HG03520 (cell line): ENCODE data around the gene COG5.
"Not testable (repeated sequence)": the region's sequence is repeated elsewhere in the genome, so short reads cannot be mapped to it uniquely, and the experiment has no call there.

Experiments
- ATAC-seq: cut with Tn5 transposase; IDR thresholded peaks from one replicate; pipeline ENCODE4 v1.9.1; 2021; ENCODE audit warnings: mild to moderate bottlenecking, moderate library complexity; ENCODE audit not compliant: unreplicated experiment

The COG5 gene

DNA sequence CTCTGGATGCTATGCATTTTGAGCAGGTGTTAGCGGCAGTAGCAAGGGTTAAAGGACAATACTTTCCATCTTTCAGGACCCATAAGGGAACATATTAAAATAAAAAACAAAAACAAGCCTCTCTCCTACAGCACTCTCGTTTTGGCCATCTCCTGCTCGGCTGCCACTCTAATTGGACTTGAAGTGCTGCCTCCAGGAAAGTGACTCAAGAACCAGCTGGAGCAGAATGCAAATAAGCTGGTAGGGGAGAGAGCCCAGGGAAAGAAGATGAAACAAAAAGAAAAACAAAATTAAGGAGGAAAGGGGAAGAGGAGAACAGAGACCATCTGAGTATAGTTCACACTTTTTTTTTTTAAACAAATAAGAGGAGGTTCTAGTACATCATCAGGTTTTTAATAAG is 329.3 kb downstream of the COG5 start:
- ATAC-seq: no peak

DNA sequence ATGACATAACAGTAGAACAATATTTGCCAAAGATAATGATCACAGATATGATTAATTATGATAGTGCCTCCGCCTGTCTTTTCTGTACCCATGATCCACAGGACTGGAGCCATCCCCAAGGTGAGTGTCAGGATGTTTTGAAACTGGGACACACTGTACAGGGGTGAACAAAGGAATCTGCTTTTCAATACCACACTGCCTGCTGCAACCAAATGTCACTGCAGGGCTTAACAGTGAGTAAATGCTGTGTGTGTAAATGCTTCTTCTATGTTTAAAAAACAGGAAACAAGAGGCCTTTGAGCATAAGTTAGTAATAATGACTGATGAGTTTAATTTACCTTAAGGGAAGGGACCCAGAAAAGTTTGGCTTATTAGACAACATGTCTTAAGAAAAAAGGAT is 329.7 kb downstream of the COG5 start:
- no peak for ATAC-seq

DNA sequence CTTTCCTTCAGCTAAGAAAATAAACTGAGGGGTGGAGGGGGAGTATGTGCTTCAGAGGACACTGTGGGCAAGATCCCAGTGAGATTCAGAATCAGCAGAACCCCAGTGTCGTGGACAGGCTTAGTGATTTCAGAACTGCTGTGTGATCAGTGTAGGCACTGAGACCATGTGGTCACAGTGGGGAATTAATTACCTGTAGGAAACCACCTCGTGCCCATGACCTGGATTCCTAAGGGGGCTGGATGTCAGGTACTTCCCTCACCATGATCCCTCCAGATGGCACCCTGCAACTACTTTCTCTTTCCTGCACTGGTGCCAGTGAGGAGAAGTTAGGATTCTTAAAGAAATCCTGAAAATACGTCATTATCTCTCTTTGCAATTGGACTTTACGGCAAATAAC is 330.5 kb downstream of the COG5 start:
- ATAC-seq: no peak

DNA sequence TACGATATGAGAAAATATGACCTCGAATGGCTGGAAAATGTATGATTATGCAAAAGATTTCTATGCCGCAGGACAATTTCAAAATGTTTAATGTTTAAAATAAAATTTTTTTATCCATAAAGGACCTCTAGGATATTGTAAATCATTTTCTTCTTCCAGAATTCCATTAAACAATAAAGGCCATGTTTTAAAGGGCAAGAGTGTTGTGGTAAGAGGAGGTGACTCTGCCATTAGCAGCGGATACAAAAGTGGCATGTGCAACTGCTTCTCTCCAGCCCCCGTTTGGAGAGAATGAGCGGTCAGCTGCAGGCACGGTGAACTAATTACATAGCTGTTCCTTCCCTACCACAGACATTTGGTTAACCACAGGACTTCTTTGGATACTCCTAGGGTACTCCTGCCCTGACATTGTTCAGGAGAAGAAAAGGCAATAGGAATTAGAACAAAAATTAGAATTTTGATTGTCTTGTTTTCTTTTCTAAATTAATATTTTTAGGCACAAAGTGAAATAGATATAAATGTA is 331.1 kb downstream of the COG5 start:
- no peak for ATAC-seq

DNA sequence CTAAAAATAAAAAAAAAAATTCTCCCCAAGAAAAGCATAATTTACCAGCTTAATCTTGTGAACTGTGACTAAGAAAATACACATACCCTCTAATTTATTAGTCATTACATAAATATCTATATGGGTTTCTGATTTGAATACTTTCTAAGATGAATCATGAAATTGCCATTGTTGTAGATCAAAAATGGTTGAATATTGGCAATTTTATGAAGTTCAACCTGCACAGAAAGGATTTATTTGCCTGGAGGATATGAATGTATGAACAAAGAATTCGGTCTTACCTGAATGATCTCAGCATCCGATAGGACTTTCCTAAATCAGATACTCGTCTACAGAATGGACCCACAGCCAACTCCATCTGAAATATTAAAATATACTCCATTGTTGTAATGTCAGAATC is 333.4 kb downstream of the COG5 start:
- no peak for ATAC-seq

DNA sequence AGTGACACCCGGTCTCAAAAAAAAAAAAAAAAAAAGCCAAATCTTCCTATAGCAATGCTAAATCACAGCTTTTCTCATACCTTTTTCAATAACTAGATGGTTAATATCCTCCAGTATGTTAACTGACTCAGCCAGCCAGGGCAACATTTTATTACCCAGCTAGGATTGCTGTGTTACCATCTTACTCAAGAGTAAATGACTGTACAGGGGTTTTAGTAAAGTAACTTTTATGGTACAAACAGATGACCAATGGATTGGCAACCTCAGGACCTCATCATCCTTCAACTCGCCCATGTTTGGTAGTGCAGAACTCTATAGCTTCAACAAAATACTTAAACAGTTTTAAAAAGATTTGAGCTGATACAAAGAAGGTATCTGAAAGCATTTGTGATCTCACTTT is 335.4 kb downstream of the COG5 start:
- no peak for ATAC-seq

DNA sequence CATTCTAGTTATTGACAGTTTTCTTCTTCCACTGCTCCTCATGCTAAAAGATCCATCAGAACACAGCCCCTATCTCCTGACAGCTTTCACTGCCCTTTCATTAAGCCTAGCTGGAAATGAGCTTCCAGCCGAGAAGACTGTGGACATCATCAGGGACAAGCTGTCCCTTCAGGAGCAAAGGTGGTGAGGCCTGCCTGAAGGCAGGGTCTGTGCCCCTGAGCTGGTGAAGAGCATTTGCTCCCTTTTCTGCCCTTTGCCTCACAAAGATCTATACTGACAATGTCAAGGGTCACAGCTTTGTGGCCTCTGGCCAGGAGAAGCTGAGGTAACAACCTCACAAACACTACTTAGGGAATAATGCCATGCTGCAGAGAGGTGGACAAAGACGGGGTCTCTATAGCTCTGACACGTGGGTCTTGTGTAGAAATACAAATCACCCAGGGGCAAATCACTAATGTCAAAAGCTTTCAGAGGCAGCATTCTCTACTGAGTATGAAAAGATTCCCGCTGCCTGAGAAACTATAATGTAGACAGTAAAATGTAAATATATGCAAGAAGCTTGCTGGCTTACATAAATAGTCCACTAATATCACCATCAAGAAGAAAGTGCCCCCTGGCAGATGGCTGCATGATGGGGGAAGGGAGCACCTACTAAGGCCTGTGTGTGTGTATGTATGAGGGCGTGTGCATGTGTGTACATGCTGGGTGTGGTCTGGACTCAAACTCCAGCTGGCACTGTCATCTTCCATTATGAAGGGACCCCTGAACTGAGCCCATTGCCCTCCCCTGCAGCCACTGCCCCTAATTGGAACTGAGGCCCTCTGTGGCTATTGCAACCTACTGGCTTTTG is 339.1 kb downstream of the COG5 start:
- ATAC-seq: no peak

DNA sequence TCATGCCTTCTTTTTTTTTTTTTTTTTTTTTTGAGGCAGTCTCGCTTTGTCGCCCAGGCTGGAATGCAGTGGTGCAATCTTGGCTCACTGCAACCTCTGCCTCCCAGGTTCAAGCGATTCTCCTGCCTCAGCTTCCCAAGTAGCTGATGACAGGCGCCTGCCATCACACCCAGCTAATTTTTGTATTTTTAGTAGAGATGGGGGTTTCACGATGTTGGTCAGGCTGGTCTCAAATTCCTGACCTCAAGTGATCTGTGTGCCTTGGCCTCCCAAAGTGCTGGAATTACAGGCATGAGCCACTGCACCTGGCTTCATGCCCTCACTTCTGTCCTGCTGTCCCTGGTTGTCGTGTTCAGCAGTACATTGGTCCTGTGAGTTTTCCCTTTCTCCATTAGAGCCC is 342.9 kb downstream of the COG5 start:
- not testable (repeated sequence) for ATAC-seq

DNA sequence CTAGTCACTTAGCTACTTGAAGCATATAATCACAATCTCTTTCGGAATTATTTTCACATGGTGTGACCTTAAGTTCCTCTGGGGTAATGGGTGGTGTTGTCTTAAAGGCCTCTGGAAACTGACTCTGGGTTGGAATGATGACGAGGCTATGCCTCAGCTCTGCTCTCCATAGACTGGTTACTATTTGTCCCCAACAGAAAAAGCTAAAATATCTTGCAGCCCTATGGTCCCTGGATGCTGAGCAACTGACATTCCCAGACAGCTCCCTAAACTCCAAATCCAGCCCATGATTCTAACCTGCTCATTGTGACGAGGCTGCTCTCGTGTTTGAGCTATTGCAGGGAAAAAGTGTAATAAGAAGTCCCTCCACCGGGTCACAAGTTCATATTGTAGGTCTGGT is 343.4 kb downstream of the COG5 start:
- ATAC-seq: no peak

DNA sequence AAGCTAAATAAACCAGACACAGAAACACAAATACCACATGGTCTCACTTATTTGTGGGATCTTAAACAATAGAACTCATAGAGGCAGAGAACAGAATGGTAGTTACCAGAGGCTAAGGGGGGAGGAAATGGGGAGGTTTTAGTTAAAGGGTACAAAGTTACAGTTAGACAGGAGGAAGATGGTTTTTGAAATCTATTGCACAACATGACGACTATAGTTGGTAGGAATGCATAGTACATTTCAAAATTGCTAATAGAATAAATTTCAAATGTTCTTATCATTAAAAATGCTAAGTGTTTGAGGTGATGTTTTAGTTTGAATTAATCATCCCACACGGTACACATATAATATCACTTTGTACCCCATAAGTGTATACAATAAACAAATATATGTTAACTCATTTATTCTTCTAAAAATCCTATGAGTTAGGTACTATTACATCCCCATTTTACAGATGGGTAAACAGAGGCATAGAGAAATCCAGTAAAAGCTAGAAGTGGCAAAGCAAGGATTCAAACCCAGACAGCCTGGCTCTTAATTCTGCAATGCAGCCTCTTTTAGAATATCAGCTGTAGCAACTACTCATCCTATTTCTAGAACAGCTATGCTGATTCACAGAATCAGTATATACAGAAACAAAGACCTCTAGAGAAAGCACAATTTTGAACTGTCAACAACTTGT is 344.0 kb downstream of the COG5 start:
- no peak for ATAC-seq

DNA sequence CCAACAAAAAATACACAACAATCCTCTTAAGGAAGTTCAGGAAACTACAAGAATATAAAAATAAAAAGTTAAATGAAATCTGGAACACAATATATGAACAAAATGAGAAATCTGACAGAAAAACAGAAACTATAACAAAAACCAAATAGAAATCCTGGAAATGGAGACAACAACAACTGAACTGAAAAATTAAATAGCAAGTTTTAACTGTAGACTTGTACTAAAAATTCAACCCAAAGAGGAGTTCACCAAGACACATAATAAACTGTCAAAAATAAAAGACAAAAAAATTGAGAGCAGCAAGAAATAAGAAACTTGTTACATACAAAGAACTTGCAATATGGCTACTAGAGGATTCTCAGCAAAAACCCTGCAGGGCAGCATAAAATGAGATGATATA is 349.8 kb downstream of the COG5 start:
- ATAC-seq: no peak

DNA sequence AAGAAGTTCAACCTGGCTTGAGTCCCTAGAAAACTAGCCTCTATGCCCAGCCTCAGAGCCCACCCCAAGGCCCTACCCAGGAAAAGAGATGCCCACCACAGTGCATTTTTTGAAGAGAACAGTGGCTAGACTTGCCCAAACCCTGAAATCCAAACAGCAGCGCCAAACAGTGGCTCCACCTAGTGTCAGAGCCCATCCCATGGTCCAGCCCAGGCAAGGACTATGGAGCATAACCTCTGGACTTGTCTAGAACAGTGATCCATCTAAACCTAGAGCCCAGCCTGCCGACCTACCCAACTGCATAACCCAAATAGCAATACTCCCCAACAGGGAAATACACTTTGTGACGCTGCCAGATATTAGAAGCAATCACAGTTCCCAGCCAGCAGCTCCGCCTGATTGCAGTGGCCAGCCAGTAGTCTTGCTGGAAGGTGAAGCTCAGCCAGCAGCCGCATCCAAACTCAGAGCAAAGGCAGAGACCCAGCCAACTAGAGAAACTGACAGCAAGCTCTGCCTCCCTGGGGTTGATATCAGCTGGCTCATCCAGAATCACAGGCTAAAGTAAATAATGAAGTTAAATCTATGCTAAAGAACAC is 350.4 kb downstream of the COG5 start:
- no peak for ATAC-seq

DNA sequence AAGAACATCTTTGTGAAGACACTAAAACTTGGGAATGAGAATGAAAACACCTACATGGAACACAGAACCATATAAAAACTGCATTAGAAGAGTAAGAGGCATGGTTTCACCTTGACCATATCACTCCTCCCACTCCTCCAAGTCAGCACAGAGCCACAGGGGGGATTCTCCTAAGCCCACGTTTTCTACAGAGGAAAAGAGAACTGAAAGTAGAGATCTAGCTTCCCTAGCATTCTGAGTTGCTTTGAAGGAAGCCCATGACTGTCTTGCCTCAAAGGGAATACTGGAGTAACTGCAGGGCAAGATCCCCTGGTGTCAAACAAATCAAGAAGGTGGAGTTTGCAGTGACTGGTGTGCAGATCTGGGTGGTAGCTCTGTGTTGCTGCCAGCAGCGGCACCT is 351.0 kb downstream of the COG5 start:
- no peak for ATAC-seq

DNA sequence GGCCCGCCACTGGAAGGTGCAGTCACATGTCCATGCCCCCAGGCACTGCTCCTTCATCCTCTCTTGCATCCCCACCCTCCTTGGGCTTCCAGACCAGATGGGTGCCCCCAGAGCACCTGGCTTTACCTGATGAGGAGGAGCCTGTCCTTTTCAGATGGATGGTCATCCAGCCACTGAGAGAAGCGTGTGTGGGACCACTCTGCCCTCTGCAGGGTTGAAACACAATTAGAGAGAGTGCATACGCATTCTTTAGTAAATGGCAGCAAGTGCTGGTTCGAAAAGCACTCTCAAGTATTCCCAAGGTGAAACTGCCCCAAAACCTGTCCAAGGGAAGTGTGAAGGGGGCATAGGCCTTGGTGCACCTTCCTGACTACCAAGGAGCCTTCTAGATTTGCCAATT is 353.3 kb downstream of the COG5 start:
- no peak for ATAC-seq

DNA sequence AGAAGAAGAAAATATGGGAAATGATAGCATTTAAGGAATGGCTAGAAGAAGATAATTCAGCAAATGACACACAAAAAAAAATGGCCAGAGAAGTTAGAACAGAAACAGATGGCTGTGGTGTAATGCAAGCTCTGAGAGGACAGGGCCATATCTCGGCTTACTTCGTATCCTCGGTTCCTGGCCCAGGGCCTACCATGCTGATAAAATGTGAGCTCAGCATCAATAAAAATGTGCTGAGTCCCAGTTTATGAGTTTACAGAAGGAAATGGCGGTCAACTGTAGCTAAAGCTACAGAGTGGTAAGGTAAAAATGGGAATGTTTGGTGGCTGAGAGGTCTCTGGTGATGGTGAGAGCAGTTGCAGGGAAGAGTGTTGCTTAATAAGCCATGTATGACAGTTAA is 354.2 kb downstream of the COG5 start:
- ATAC-seq: no peak

DNA sequence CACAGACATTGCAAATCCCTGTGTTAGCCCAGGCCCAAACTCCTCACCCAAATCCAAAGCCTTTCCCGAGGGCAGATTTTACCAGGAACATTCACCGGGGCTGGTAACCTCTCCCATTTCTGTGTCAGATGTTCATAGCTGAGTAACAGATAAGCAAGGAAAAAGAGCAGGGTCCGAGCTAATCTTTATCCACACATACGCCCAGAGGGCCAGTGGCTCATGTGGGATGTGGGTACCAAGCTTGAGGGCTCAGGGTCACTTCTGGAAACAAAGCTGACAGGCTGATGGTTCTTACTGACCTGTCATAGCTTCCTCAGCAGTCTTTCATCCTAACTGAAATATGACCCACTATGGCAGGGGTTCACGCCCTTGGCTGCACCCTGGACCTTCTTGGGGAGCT is 355.2 kb downstream of the COG5 start:
- no peak for ATAC-seq

DNA sequence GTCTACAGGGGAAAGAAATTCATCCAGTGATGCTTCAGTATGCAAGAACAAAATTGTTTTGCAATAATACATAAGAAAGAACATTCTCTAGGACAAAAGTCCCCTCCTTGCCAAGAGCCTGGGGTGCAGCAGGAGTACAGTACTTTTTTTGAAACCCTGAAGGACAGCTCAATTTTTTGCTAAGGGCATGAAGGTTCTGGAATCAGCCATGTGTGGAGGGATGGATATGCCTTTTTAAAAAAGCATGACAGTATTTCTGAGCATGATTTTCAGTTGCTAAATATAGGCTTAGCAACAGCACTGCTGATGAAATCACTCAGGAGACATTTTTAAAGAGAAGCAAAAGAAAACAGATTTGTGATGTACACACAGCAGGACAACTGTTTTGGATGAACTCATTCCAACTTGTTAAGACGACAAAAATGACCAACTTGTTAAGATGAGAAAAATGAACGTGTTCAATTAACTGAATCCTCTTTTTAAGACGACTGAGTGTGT is 355.6 kb downstream of the COG5 start:
- ATAC-seq: no peak

DNA sequence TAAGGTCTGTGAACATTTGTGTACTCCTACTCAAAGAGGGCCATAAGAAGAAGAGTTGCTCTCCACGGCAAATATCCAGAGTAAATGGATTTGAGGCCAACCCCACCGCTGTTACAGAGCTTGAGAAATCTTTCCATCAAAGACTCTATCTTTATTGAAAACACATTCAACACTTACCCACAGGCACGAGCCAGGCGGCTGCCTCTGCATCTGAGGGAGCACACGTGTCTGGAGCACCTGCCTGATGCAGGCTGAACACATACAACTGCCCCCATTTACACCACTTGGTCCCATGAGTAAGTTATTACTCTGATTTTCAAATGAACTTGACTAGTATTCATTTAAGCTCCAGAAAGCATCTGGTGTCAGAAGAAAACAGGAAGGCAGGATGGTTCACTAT is 356.3 kb downstream of the COG5 start:
- no peak for ATAC-seq

DNA sequence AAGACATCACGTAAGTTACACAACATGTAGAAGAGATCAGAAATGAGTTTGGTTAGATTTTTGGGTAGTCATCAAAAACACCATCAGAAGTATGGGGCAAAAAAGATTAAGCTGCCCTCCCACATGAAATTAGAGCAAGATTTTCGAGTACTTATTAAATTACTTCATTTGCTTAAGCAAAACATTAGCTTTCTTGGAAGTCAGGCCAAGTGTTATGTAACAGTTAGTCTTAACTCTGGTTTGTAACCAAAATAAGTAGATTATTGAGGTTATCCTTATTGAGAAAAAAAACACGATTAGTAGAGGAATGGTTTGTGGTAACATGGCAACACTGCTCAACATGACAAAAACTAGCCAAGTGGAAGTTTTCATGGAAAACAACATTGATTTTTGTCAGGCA is 357.0 kb downstream of the COG5 start:
- ATAC-seq: no peak

DNA sequence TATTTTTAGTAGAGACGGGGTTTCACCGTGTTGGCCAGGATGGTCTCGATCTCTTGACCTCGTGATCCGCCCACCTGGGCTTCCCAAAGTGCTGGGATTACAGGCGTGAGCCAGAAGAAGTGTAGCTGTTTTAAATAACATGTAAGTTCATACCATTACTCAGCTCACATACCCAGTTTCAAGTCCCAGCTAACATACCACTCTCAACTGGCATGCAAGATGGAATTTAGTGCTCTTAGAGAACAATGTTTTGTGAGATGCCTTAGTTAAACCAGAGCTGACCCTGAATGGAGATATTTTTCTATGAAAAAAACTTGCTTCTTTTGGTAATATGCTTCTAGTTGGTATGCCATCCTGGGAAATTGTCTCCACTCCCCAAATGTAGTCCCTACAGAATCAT is 357.6 kb downstream of the COG5 start:
- ATAC-seq: no peak

DNA sequence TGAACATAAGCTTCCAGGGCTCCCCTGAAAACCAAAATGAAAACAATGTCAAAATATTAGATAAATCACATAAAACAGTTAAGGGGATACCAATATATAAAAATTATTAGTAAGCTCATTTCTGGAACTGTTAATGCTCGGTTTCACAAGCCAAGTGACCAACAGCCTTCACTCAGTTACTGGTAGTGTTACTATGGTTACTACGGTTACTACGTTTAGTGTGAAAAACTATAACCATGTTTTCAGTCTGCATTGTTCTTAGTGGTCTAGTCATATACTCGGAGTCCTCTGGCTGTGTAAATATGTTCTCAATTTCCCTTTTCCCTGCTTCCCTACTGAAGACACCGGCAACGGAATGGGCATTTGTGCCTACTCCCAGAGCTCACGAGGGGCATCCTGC is 360.1 kb downstream of the COG5 start:
- ATAC-seq: no peak
